Fibroblast of skin of left quadriceps (primary cell): ENCODE results near the gene ABCC4.

ENCODE experiments used
- DNase-seq, 2 experiments: peaks; one replicate each; pipeline ENCODE4 v3.0.0-alpha.2; 2013; ENCODE audit warnings: low read depth in 2 of 2

The ABCC4 gene

DNA sequence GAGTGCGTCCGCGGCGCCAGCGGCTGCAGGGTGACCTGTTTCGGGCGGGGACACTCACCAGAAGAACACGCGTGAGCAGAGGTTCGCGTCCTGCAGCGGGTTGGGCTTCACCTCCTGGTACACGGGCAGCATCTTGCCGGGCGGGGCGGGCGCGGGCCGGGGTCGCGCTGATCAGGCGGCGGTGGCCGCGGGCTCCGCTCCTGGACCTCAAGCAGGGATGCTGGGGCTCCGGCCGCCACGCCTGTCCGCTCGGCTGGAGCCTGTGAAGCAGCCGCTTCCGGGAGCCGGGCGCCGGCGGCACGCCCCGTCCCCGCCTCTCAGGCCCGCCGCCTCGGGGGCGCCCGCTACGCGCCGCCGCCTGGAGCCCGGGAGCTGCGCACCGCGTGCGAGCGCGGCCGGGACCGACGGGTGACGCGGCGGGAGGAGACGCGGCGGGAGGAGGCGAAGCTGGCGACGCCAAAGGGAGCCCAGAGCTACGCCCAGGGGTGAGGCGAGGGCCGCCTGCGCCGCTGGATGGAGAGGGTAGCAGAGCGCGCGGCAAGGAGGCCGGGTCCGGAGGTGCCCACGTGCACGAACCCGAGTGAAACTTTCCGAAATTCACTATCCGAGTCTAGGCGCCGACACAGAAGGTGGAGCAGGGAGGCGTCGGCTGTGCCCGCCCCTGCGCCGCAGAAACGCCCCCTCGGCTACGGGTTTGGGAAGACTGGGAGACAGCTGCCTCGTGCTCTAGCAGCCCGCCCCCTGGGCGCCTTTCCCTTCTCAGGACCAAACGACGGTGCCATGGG, at the start of gene ABCC4:
Gene ABCC4 (minus strand): TSS at position 269 of the 785 bp plus-strand sequence. CDS start 137 bp downstream, at position 132.
- peak; percentile 44 to 55 for DNase-seq

GRCh38 chr13:95349267-95349666, 48.0 kb upstream of the ABCC4 start:
- DNase-seq, result no peak

DNA sequence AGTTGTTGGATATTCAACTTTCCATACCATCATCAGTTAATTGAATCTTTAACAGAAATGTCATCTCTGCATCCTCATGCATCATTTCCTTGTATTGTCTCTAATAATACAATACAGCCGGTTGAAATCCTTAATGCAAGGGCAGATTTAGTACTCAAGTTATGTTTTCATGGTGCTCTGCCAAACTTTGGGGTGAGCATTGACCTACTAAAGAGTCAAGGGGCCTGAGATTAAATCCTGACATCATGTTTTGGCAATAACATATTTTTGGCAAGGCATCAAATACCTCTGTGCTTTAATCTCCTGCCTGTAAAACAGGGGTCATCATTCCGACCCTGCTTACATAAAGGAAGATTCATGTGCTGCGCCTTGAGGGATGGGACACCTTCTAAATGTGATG, 42.7 kb upstream of the ABCC4 start:
- DNase-seq, result no peak

- DNase-seq, result no peak
Observed at GRCh38 chr13:95341441-95341840, 40.2 kb upstream of the ABCC4 start.

DNA sequence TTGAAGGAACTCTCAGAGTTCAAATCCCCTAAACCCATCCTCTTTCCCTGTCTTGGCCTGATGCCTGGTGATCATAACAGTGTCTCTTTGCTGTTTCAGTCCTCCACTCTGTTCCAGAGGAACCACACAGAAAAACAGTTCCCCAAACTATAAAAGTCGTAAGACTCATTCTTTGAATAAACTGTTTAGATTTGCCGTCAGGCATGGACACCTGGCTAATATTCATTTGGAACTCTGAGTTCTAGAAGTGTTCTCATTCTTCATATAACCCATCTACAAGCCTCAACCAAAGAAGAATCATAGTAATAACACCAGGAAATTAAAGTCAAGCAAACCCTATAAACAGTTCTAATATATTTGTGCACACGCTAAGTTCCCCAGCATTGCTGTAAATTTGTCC, 37.7 kb upstream of the ABCC4 start:
- DNase-seq, result no peak

GRCh38 chr13:95337597-95337996, 36.3 kb upstream of the ABCC4 start:
- no peak for DNase-seq

DNA sequence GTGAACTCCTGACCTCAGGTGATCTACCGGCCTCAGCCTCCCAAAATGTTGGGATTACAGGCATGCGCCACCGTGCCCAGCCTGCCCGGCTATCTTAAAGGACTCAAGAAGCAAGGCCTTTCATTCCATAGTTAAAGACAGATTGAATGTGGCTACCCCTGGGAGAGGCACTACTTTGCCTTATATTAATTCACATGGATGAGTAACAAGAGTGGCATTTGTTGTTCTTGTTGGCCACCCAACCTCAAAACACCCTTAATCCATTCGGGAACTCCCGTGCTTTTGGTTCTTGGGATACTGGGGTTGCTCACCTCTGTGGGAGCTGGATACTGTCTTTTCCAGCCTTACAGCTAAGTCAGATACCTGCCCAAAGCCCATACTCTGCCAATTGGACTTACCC, 34.4 kb upstream of the ABCC4 start:
- DNase-seq, result no peak

DNA sequence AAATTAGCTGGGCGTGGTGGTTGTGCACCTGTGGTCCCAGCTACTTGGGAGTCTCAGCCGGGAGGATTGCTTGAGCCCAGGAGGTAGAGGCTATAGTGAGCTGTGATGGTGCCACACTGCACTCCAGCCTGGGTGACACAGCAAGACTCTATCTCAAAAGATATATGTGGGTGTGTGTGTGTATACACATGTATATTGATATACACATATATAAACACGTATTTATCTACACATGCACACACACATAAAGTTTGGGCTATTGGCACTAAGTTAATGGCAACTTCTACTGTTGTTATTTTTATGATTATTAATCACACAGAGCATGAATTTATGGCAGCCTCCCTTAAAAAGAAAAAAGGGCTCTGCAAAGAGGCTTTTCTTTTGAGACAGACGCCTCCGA, 27.1 kb upstream of the ABCC4 start:
- DNase-seq, result no peak

DNA sequence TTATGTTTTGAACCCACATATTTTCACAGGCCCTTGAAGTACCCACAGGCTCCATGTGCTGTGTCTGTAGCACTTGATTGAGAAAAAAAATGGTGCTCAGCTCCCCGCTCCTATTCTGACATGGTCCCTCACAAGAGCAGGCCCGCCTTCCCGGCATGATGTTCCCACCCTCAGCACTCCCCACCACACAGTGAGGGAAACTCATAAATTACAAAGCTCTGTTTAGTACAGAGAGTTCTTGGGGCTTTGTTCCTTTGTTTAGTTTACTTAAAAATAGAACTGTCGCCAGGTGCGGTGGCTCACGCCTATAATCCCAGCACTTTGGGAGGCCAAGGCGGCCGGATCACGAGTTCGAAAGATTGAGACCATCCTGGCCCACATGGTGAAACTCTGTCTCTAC, 25.9 kb upstream of the ABCC4 start:
- no peak for DNase-seq

- DNase-seq, result no peak
Observed at GRCh38 chr13:95326695-95327094, 25.4 kb upstream of the ABCC4 start.

DNA sequence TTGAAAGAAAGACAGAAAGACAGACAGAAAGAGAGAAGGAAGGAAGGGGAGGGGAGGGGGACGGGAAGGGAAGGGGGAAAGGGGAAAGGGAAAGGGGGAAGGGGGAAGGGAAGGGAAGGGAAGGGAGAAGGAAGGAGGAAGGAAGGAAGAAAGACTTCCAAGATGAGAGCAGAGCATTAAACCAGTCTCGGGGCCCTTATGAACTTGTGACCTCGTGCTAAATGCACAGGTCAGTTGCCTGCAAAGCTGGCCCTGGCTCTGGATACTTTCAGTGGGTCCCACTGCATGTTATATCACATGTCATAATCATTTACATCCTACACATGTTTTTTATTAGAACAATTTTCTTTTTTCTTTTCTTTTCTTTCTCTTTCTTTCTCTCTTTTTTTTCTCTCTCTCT, 24.2 kb upstream of the ABCC4 start:
- no peak for DNase-seq

DNA sequence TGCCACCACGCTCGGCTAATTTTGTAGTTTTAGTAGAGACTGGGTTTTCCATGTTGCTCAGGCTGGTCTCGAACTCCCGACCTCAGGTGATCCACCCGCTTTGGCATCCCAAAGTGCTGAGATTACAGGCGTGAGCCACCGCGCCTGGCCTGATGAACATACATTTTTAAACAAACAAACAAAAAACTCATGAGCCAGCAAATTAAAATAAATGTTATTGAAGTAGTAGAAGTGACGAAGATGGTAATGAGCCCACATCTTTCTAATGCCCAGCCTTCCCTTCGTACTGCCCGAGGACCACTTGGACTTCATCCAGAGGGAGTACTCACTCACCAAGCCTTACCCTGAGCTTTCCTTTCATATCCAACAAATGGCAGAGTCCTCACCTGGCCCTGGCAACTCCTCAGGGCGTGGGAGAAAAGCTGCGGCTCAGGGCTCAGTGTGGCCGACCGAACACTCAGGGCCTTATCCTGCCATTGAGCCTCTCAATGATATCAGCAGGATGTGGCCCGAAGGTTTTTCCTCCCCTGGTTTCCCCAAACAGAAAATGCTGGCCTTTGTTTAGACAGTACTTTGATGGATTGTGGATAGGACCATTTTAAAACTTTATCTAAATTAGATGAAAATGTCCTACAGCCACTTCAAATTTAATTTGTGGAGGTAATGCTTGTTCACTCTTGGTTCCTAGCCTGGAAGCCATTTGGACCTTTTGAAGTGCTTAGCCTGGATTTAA, 22.8 kb upstream of the ABCC4 start:
- DNase-seq, result no peak

GRCh38 chr13:95319551-95320274, 18.5 kb upstream of the ABCC4 start:
- DNase-seq, result no peak

- DNase-seq, result no peak
Observed at GRCh38 chr13:95317039-95317989, 16.1 kb upstream of the ABCC4 start.

GRCh38 chr13:95315752-95316151, 14.5 kb upstream of the ABCC4 start:
- DNase-seq, result no peak

- no peak for DNase-seq
Observed at GRCh38 chr13:95307507-95307906, 6.3 kb upstream of the ABCC4 start.

- no peak for DNase-seq
Observed at GRCh38 chr13:95304453-95304852, 3.2 kb upstream of the ABCC4 start.

DNA sequence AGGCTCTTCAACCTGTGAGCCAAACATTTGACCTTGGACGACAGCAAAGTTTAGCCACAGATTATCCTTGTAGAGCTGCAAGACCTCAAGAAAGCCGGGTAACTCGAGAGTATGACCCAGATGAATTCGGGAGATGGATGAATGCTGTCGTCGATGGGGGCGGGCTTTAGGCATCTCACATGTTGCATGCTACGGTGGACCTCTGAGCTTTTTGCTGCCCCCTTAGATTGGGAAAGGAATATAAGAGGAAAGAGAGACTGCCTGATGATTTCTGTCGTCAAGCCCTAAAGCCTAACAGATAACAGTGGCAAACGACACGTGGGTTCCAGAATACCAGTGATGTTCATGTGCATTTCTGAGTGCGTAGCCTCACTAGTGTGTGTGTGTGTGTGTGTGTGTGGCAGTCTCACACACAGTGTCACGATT, 730 bp upstream of the ABCC4 start:
- DNase-seq, result no peak

GRCh38 chr13:95300625-95301182, 547 bp downstream of the ABCC4 start:
- peak; percentile 24 to 26 for DNase-seq

DNA sequence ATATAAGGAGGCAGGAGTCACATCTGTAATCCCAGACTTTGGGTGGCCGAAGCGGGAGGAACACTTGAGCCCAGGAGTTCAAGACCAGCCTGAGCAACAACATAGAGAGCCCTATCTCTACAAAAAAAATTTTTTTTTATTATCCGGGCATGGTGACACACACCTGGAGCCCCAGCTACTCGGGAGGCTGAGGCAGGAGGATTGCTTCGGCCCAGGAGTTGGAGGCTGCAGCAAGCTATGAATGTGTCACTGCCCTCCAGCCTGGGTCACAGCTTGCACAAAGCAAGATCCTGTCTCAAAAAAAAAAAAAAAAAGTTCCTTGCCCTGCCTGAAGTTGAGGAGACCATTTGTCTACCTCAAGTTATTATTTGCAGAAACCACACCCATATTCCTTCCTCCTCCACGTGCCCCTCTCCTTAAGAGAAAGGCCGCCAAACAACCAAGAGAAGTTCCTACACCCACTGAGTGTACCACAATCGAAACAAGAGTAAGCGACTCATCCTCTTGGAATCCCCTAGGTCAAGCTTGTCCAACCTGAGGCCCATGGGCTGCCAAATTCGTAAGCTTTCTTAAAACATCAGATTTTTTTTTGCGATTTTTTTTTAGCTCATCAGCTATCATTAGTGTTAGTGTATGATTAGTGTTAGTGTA, 2.2 kb downstream of the ABCC4 start:
- DNase-seq, result peak; percentile 25 to 33
